ENCODE results near the gene ADAMTSL1.

Gene ADAMTSL1

GRCh38 chr9:18743971-18744370, 270.0 kb downstream of the ADAMTSL1 start:
- no peak for DNase-seq (ENCODE audit: low spot score)
- no peaks in the 10 kb centered on the region for H3K4me1 Mint-ChIP-seq (ENCODE audit: low read depth)

GRCh38 chr9:18745710-18746109, 271.8 kb downstream of the ADAMTSL1 start:
- DNase-seq (ENCODE audit: low spot score): no peak
- Mint-ChIP-seq H3K4me1 (ENCODE audit: low read depth) (no peaks in the 10 kb centered on the region), H3K4me3 (no peak overlapping the region), H3K27me3 (ENCODE audit: low read depth) (peaks cover 2% of the 10 kb centered on the region), H3K27ac (no peak overlapping the region), H3K9me3 (no peaks in the 10 kb centered on the region), H3K36me3 (ENCODE audit: low read depth) (no peaks in the 10 kb centered on the region)

More at GRCh38 chr9:18743971-18744370, 270.0 kb downstream of the ADAMTSL1 start:
- Mint-ChIP-seq H3K36me3 (ENCODE audit: low read depth) (no peaks in the 10 kb centered on the region), H3K4me3 (no peak overlapping the region), H3K27me3 (ENCODE audit: low read depth) (peaks cover 2% of the 10 kb centered on the region), H3K27ac (no peak overlapping the region), H3K9me3 (no peaks in the 10 kb centered on the region)

GRCh38 chr9:18746631-18747030, 272.7 kb downstream of the ADAMTSL1 start:
- H3K4me1 Mint-ChIP-seq (ENCODE audit: low read depth): no peaks in the 10 kb centered on the region
- peaks cover 2% of the 10 kb centered on the region for H3K27me3 Mint-ChIP-seq (ENCODE audit: low read depth)
- H3K9me3 Mint-ChIP-seq: no peaks in the 10 kb centered on the region
- H3K27ac Mint-ChIP-seq: no peak overlapping the region
- DNase-seq (ENCODE audit: low spot score): no peak
- H3K36me3 Mint-ChIP-seq (ENCODE audit: low read depth): no peaks in the 10 kb centered on the region
- H3K4me3 Mint-ChIP-seq: no peak overlapping the region

- DNase-seq (ENCODE audit: low spot score): no peak
- no peaks in the 10 kb centered on the region for H3K36me3 Mint-ChIP-seq (ENCODE audit: low read depth)
- no peaks in the 10 kb centered on the region for H3K9me3 Mint-ChIP-seq
- no peak overlapping the region for H3K4me3 Mint-ChIP-seq
- H3K4me1 Mint-ChIP-seq (ENCODE audit: low read depth): no peaks in the 10 kb centered on the region
- no peak overlapping the region for H3K27ac Mint-ChIP-seq
- H3K27me3 Mint-ChIP-seq (ENCODE audit: low read depth): no peaks in the 10 kb centered on the region
These were observed 273.6 kb downstream of the ADAMTSL1 start for GRCh38 chr9:18747595-18747994.

GRCh38 chr9:18748251-18748701, 274.3 kb downstream of the ADAMTSL1 start:
- Mint-ChIP-seq H3K9me3 (no peaks in the 10 kb centered on the region), H3K27ac (no peak overlapping the region), H3K4me1 (ENCODE audit: low read depth) (no peaks in the 10 kb centered on the region), H3K27me3 (ENCODE audit: low read depth) (no peaks in the 10 kb centered on the region), H3K36me3 (ENCODE audit: low read depth) (no peaks in the 10 kb centered on the region), H3K4me3 (no peak overlapping the region)
- no peak for DNase-seq (ENCODE audit: low spot score)

- H3K36me3 Mint-ChIP-seq (ENCODE audit: low read depth): no peaks in the 10 kb centered on the region
- H3K27me3 Mint-ChIP-seq (ENCODE audit: low read depth): no peaks in the 10 kb centered on the region
- no peak overlapping the region for H3K27ac Mint-ChIP-seq
- H3K4me3 Mint-ChIP-seq: no peak overlapping the region
- DNase-seq (ENCODE audit: low spot score): no peak
- no peaks in the 10 kb centered on the region for H3K4me1 Mint-ChIP-seq (ENCODE audit: low read depth)
- no peaks in the 10 kb centered on the region for H3K9me3 Mint-ChIP-seq
These were observed 275.8 kb downstream of the ADAMTSL1 start for GRCh38 chr9:18749711-18750110.

GRCh38 chr9:18753904-18754303, 280.0 kb downstream of the ADAMTSL1 start:
- no peak for DNase-seq (ENCODE audit: low spot score)
- Mint-ChIP-seq H3K4me1 (ENCODE audit: low read depth) (no peaks in the 10 kb centered on the region), H3K4me3 (no peak overlapping the region), H3K27me3 (ENCODE audit: low read depth) (no peaks in the 10 kb centered on the region), H3K36me3 (ENCODE audit: low read depth) (no peaks in the 10 kb centered on the region), H3K27ac (no peak overlapping the region), H3K9me3 (no peaks in the 10 kb centered on the region)

GRCh38 chr9:18754537-18754936, 280.6 kb downstream of the ADAMTSL1 start:
- Mint-ChIP-seq H3K27ac (no peak overlapping the region), H3K9me3 (no peaks in the 10 kb centered on the region), H3K36me3 (ENCODE audit: low read depth) (no peaks in the 10 kb centered on the region), H3K4me3 (no peak overlapping the region), H3K4me1 (ENCODE audit: low read depth) (no peaks in the 10 kb centered on the region), H3K27me3 (ENCODE audit: low read depth) (no peaks in the 10 kb centered on the region)
- DNase-seq (ENCODE audit: low spot score): no peak

GRCh38 chr9:18755263-18755662, 281.3 kb downstream of the ADAMTSL1 start:
- H3K4me1 Mint-ChIP-seq (ENCODE audit: low read depth): no peaks in the 10 kb centered on the region
- no peaks in the 10 kb centered on the region for H3K27me3 Mint-ChIP-seq (ENCODE audit: low read depth)
- no peak overlapping the region for H3K27ac Mint-ChIP-seq
- no peaks in the 10 kb centered on the region for H3K9me3 Mint-ChIP-seq
- no peak for DNase-seq (ENCODE audit: low spot score)
- no peak overlapping the region for H3K4me3 Mint-ChIP-seq
- H3K36me3 Mint-ChIP-seq (ENCODE audit: low read depth): no peaks in the 10 kb centered on the region

- Mint-ChIP-seq H3K27ac (no peak overlapping the region), H3K27me3 (ENCODE audit: low read depth) (no peaks in the 10 kb centered on the region), H3K9me3 (no peaks in the 10 kb centered on the region), H3K4me1 (ENCODE audit: low read depth) (no peaks in the 10 kb centered on the region), H3K4me3 (no peak overlapping the region), H3K36me3 (ENCODE audit: low read depth) (no peaks in the 10 kb centered on the region)
- DNase-seq (ENCODE audit: low spot score): no peak
These were observed 282.8 kb downstream of the ADAMTSL1 start for GRCh38 chr9:18756712-18757125.

- H3K4me1 Mint-ChIP-seq (ENCODE audit: low read depth): no peaks in the 10 kb centered on the region
- no peak overlapping the region for H3K4me3 Mint-ChIP-seq
- H3K27me3 Mint-ChIP-seq (ENCODE audit: low read depth): peaks cover 2% of the 10 kb centered on the region
- no peak for DNase-seq (ENCODE audit: low spot score)
- no peak overlapping the region for H3K27ac Mint-ChIP-seq
- no peaks in the 10 kb centered on the region for H3K36me3 Mint-ChIP-seq (ENCODE audit: low read depth)
- H3K9me3 Mint-ChIP-seq: no peaks in the 10 kb centered on the region
These were observed 285.9 kb downstream of the ADAMTSL1 start for GRCh38 chr9:18759827-18760226.

GRCh38 chr9:18761742-18762300, 287.9 kb downstream of the ADAMTSL1 start:
- Mint-ChIP-seq H3K27ac (no peak overlapping the region), H3K4me1 (ENCODE audit: low read depth) (no peaks in the 10 kb centered on the region), H3K27me3 (ENCODE audit: low read depth) (peaks cover 2% of the 10 kb centered on the region), H3K9me3 (no peaks in the 10 kb centered on the region), H3K4me3 (no peak overlapping the region), H3K36me3 (ENCODE audit: low read depth) (no peaks in the 10 kb centered on the region)
- no peak for DNase-seq (ENCODE audit: low spot score)

- Mint-ChIP-seq H3K36me3 (ENCODE audit: low read depth) (no peaks in the 10 kb centered on the region), H3K27me3 (ENCODE audit: low read depth) (peaks cover 2% of the 10 kb centered on the region), H3K27ac (no peak overlapping the region), H3K9me3 (no peaks in the 10 kb centered on the region), H3K4me3 (no peak overlapping the region), H3K4me1 (ENCODE audit: low read depth) (no peaks in the 10 kb centered on the region)
- no peak for DNase-seq (ENCODE audit: low spot score)
These were observed 293.1 kb downstream of the ADAMTSL1 start for GRCh38 chr9:18766989-18767550.

GRCh38 chr9:18768951-18769622, 295.1 kb downstream of the ADAMTSL1 start:
- Mint-ChIP-seq H3K9me3 (no peaks in the 10 kb centered on the region), H3K27ac (no peak overlapping the region), H3K27me3 (ENCODE audit: low read depth) (no peaks in the 10 kb centered on the region), H3K4me3 (no peak overlapping the region), H3K36me3 (ENCODE audit: low read depth) (no peaks in the 10 kb centered on the region), H3K4me1 (ENCODE audit: low read depth) (no peaks in the 10 kb centered on the region)
- DNase-seq (ENCODE audit: low spot score): no peak
